ENCODE data around the gene MGMT. TPM values are rescaled to one million over a fixed set of nuclear protein-coding genes. Genes with fewer than 3 reads are reported as not detected.

Gene MGMT
- total RNA-seq, 2 experiments from 2014 or later, result 9.0 to 9.6 TPM

DNA sequence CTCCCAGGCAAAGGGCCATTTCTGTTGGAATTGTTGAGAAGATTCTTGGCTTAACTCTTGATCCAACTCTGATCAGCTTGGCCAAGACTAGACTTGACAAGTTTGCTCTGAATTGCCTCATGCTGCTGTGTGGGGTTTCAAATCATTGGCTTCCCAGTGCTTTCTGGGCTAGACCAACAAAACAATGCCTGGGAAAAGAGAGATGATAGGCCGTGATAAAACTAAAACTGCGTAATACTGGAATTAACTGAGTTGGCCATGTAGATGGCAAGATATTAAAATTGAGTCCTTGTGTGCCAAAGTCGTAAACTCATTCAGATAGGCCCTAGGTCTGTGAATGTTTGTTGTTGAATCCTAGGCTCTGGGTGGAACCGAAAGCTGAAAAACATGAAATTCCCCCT is 222.6 kb downstream of the MGMT start:
- H3K27ac Mint-ChIP-seq, result no peak overlapping the region
- H3K9me3 ChIP-seq (ENCODE audit: control insufficient read depth in 1 of 2, insufficient read depth in 1 of 2, low read length in 2 of 2), result peaks cover 0 to 21% of the 10 kb centered on the region in 2 experiments
- no peaks in the 10 kb centered on the region for H3K4me1 Mint-ChIP-seq (ENCODE audit: low read depth)
- ATAC-seq (ENCODE audit: poor library complexity) (no peak), DNase-seq (no peak)
- TF ChIP-seq, protein P1, sequence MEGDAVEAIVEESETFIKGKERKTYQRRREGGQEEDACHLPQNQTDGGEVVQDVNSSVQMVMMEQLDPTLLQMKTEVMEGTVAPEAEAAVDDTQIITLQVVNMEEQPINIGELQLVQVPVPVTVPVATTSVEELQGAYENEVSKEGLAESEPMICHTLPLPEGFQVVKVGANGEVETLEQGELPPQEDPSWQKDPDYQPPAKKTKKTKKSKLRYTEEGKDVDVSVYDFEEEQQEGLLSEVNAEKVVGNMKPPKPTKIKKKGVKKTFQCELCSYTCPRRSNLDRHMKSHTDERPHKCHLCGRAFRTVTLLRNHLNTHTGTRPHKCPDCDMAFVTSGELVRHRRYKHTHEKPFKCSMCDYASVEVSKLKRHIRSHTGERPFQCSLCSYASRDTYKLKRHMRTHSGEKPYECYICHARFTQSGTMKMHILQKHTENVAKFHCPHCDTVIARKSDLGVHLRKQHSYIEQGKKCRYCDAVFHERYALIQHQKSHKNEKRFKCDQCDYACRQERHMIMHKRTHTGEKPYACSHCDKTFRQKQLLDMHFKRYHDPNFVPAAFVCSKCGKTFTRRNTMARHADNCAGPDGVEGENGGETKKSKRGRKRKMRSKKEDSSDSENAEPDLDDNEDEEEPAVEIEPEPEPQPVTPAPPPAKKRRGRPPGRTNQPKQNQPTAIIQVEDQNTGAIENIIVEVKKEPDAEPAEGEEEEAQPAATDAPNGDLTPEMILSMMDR (IDR thresholded peaks at IDR 0.05), result no peak
- H3K9me3 Mint-ChIP-seq, result no peaks in the 10 kb centered on the region
- POLR2A ChIA-PET, result no interaction called here
- CTCF ChIA-PET, result no interaction called here
- H3K27me3 Mint-ChIP-seq, result no peaks in the 10 kb centered on the region
- no peak overlapping the region for H3K4me3 Mint-ChIP-seq
- no peaks in the 10 kb centered on the region for H3K36me3 Mint-ChIP-seq (ENCODE audit: low read depth)
- no peaks in the 10 kb centered on the region for H3K36me3 ChIP-seq (ENCODE audit: insufficient read depth, low read length)
- no peaks in the 10 kb centered on the region for H3K27me3 ChIP-seq (ENCODE audit: control insufficient read depth in 1 of 2, insufficient read depth in 2 of 2, low read length in 2 of 2)
- H3K4me3 ChIP-seq (ENCODE audit: low read length), result no peak overlapping the region
- no peaks in the 10 kb centered on the region for H3K4me1 ChIP-seq (ENCODE audit: insufficient read depth, low read length)
- H3K27ac ChIP-seq (ENCODE audit: low read depth in 1 of 2, low read length in 2 of 2), result no peak overlapping the region
- intact Hi-C loops (cut with DNase I, micrococcal nuclease), result no loop called here

DNA sequence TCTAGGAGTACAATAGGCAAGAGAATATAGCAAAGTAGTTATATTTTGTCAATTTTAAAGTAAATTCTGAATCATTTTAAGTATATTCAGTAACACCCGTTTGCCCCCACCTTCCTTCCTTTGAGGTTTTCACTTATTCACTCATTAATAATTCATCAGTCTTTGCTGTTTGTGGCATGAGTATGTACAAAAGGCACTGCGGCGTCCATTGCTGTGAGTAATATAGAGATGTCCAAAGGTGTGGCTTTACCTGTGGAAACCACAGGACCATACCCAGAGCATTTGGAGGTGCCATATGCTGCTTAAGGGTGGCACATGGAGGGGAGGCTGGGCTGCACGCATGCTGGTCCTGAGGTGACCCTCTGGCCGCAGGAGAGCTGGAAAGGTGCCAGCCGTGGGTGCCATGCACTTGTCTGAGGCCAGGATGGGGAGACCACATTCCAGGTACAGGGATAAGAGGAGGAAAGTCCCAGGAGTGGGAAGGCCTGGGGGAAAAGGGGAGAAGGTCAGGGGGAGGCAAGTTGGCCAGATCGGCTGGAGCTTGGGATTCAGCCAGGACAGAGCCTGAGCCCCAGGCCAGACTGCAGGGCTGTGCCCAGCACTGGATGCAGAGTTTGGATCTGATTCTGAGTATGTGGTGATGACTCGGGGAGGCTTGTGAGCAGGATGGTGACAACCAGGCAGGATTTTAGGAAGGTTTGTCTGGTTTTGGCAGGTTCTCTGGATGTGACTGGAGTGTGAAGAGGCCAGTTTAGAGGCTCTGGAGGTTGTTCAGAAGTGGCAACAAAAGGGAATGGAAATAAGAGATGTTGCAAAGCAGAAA is 223.4 kb downstream of the MGMT start:
- H3K27ac ChIP-seq (ENCODE audit: low read depth in 1 of 2, low read length in 2 of 2), result no peak overlapping the region
- no peaks in the 10 kb centered on the region for H3K36me3 ChIP-seq (ENCODE audit: insufficient read depth, low read length)
- Mint-ChIP-seq H3K4me1 (ENCODE audit: low read depth) (no peaks in the 10 kb centered on the region), H3K9me3 (no peaks in the 10 kb centered on the region), H3K36me3 (ENCODE audit: low read depth) (no peaks in the 10 kb centered on the region), H3K4me3 (no peak overlapping the region), H3K27ac (no peak overlapping the region), H3K27me3 (no peaks in the 10 kb centered on the region)
- H3K9me3 ChIP-seq (ENCODE audit: control insufficient read depth in 1 of 2, insufficient read depth in 1 of 2, low read length in 2 of 2), result peaks cover 0 to 17% of the 10 kb centered on the region in 2 experiments
- H3K4me3 ChIP-seq (ENCODE audit: low read length), result no peak overlapping the region
- POLR2A ChIA-PET, result no interaction called here
- no peaks in the 10 kb centered on the region for H3K27me3 ChIP-seq (ENCODE audit: control insufficient read depth in 1 of 2, insufficient read depth in 2 of 2, low read length in 2 of 2)
- no peaks in the 10 kb centered on the region for H3K4me1 ChIP-seq (ENCODE audit: insufficient read depth, low read length)
- TF ChIP-seq, protein P1 (IDR thresholded peaks at IDR 0.05), result no peak
- intact Hi-C loops (cut with DNase I, micrococcal nuclease), result no loop called here
- CTCF ChIA-PET, result no interaction called here
- ATAC-seq (ENCODE audit: poor library complexity) (no peak), DNase-seq (no peak)

DNA sequence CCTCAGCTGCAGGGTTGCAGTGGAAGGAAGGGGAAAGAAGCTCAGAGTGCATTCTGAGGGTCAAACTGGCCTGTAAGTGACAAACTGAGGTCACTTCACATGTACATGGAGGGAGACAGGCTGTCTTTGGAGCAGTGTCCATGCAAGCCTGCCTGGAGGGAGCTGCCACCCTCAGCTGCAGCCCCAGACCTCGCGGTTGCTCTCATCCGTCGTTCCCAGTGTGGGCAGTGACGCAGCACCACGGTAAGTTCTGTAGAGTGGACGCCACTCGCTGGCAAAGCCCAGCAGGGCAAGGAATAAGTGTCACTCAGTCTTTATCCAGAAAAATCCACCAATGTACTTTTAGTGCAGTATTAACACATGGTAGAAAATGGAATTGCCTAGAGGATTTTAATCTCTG is 225.7 kb downstream of the MGMT start:
- no peak overlapping the region for H3K4me3 Mint-ChIP-seq
- no peak overlapping the region for H3K27ac Mint-ChIP-seq
- peaks cover 0 to 10% of the 10 kb centered on the region in 2 experiments for H3K9me3 ChIP-seq (ENCODE audit: control insufficient read depth in 1 of 2, insufficient read depth in 1 of 2, low read length in 2 of 2)
- CTCF ChIA-PET, result no interaction called here
- H3K9me3 Mint-ChIP-seq, result no peaks in the 10 kb centered on the region
- H3K36me3 Mint-ChIP-seq (ENCODE audit: low read depth), result no peaks in the 10 kb centered on the region
- H3K27me3 Mint-ChIP-seq, result no peaks in the 10 kb centered on the region
- H3K36me3 ChIP-seq (ENCODE audit: insufficient read depth, low read length), result no peaks in the 10 kb centered on the region
- DNase-seq (no peak), ATAC-seq (ENCODE audit: poor library complexity) (no peak)
- no peaks in the 10 kb centered on the region for H3K4me1 ChIP-seq (ENCODE audit: insufficient read depth, low read length)
- H3K27me3 ChIP-seq (ENCODE audit: control insufficient read depth in 1 of 2, insufficient read depth in 2 of 2, low read length in 2 of 2), result no peaks in the 10 kb centered on the region
- TF ChIP-seq, protein P1 (IDR thresholded peaks at IDR 0.05), result no peak
- H3K27ac ChIP-seq (ENCODE audit: low read depth in 1 of 2, low read length in 2 of 2), result no peak overlapping the region
- H3K4me3 ChIP-seq (ENCODE audit: low read length), result no peak overlapping the region
- H3K4me1 Mint-ChIP-seq (ENCODE audit: low read depth), result no peaks in the 10 kb centered on the region
- POLR2A ChIA-PET, result no interaction called here
- intact Hi-C loops (cut with DNase I, micrococcal nuclease), result no loop called here
